NCI-H524 treated with DMSO at 0.1 percent for 48 hours (cell line): Measurements from ENCODE around the gene C1R.

Source experiments
- DNase-seq: peaks from one replicate; lab custom pipeline; 2025; lab: John Stamatoyannopoulos, UW

The C1R gene

DNA sequence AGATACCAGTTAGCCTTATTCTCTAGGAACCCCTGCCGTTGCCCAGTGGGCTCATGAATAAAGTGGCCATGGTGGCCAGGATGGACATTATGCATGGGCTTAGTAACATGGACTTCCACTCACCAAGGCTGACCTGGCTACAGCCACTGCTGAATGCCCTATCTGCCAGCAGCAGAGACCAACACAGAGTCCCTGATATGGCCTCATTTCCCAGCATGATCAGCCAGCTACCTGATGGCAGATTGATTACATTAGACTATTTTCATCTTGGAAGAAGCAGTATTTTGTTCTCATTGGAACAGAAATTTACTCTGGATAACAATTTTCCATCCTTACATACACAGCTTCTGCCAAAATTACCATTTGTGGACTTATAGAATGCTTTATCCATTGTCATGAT lies 57.8 kb downstream of the C1R start:
- DNase-seq: no peak

DNA sequence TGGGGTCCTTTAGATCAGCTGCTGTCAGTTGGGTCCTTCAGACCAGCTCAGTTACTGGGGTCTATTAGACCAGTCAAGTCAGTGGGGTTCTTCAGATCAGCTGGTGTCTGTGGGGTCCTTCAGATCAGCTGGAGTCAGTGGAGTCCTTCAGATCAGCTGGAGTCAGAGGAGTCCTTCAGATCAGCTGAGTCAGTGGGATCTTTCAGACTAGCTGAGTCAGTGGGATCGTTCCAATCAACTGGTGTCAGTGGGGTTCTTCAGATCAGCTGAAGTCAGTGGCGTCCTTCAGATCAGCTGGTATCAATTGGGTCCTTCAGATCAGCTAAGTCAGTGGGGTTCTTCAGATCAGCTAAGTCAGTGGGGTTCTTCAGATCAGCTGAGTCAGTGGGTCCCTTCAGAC lies 59.3 kb downstream of the C1R start:
- DNase-seq: no peak

DNA sequence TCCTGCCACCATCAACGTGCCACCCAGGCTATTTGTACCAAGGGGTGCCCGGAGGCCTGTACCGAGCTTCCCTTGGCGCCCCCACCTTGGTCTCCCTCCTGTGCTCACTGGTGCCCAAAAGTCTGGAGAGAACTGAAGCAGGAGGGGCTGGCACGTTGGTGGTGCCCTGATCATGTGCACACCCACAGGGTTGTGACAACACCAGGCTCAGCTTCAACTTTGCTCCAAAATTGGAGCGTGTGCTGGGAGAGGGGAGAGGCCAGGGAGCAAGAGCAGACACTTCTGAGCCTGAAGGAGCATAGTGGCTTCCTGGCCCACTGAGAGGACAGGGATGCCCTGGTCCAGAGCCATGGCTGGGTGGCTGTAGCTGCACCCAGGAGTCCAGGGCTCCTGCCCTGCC lies 60.9 kb downstream of the C1R start:
- DNase-seq: no peak
